Neural cell (in vitro differentiated cells): Measurements from ENCODE around the gene ATP6V0A4. TPM values are rescaled to one million over a fixed set of nuclear protein-coding genes. Genes with fewer than 3 reads are reported as not detected.

ENCODE experiments used
- H2AFZ ChIP-seq: fragments of 200-600, 300-800 bp; sonication (generic), shearing (Covaris generic); 2 replicates; pipeline ENCODE4 v1.6.0; 2014; ENCODE audit warnings: low read depth, mild to moderate bottlenecking, antibody characterized with exemption, low read length, moderate library complexity
- H3F3A ChIP-seq: fragments of 200-600 bp; shearing (Covaris generic); 2 replicates; pipeline ENCODE4 v1.6.1; 2016; ENCODE audit warnings: mild to moderate bottlenecking, moderate library complexity, mixed read lengths, antibody characterized with exemption, low read length; ENCODE audit not compliant: insufficient read depth, poor library complexity, severe bottlenecking
- H3K27ac ChIP-seq: fragments of 200-600, 300-800 bp; sonication (generic), shearing (Covaris generic); 2 replicates; pipeline ENCODE4 v1.5.1; 2014; ENCODE audit warnings: mild to moderate bottlenecking, low read length, moderate library complexity
- H3K27me3 ChIP-seq: fragments of 300-800, 200-600 bp; sonication (generic), shearing (Covaris generic); 2 replicates; pipeline ENCODE4 v1.6.0; 2014; ENCODE audit warnings: mild to moderate bottlenecking, low read depth, low read length, moderate library complexity; ENCODE audit not compliant: insufficient read depth
- H3K36me3 ChIP-seq: fragments of 300-800, 200-600 bp; sonication (generic), shearing (Covaris generic); 2 replicates; pipeline ENCODE4 v1.5.1; 2014; ENCODE audit warnings: mild to moderate bottlenecking, antibody characterized with exemption, low read length, moderate library complexity; ENCODE audit not compliant: insufficient read depth
- H3K4me2 ChIP-seq: fragments of 300-800, 200-600 bp; sonication (generic), shearing (Covaris generic); 2 replicates; pipeline ENCODE4 v1.6.0; 2014; ENCODE audit warnings: mild to moderate bottlenecking, low read length
- H3K4me3 ChIP-seq: fragments of 300-800, 200-600 bp; sonication (generic), shearing (Covaris generic); 2 replicates; pipeline ENCODE4 v1.5.1; 2014; ENCODE audit warnings: mild to moderate bottlenecking, low read length, moderate library complexity
- H3K79me2 ChIP-seq: fragments of 200-600 bp; shearing (Covaris generic); replicated peaks from 2 replicates; pipeline ENCODE4 v1.6.0; 2014; ENCODE audit warnings: mild to moderate bottlenecking, low read length, moderate library complexity; ENCODE audit not compliant: insufficient read depth
- H3K9ac ChIP-seq: fragments of 300-800, 200-600 bp; sonication (generic), shearing (Covaris generic); 2 replicates; pipeline ENCODE4 v1.6.1; 2016; ENCODE audit warnings: mild to moderate bottlenecking, low read length, mixed read lengths
- H3K9me2 ChIP-seq: fragments of 200-600 bp; shearing (Covaris generic); 2 replicates; pipeline ENCODE4 v1.6.1; 2016; ENCODE audit warnings: mild to moderate bottlenecking, low read length, mixed read lengths; ENCODE audit not compliant: insufficient read depth
- H3K9me3 ChIP-seq: fragments of 200-600, 300-800 bp; sonication (generic), shearing (Covaris generic); 2 replicates; pipeline ENCODE4 v1.6.1; 2016; ENCODE audit warnings: mild to moderate bottlenecking, mixed run types, low read length, moderate library complexity, mixed read lengths
- H4K20me1 ChIP-seq: fragments of 200-600 bp; shearing (Covaris generic); 2 replicates; pipeline ENCODE4 v1.6.1; 2016; ENCODE audit warnings: mild to moderate bottlenecking, mixed run types; ENCODE audit not compliant: insufficient read depth
- EP300 ChIP-seq: fragments of 450-650 bp; conservative IDR thresholded peaks from 2 replicates; pipeline ENCODE4 v1.6.1; 2014; ENCODE audit warnings: antibody characterized with exemption, mild to moderate bottlenecking, moderate library complexity; ENCODE audit not compliant: poor library complexity, severe bottlenecking
- EZH2 ChIP-seq: fragments of 200-600, 300-800 bp; shearing (Covaris generic), sonication (generic); IDR thresholded peaks from 2 replicates; pipeline ENCODE4 v1.6.1; 2014; ENCODE audit warnings: antibody characterized with exemption, low read length, borderline replicate concordance, mild to moderate bottlenecking; ENCODE audit not compliant: insufficient read depth, poor library complexity, severe bottlenecking
- MXI1 ChIP-seq: fragments of 450-650 bp; conservative IDR thresholded peaks from 2 replicates; pipeline ENCODE4 v1.6.1; 2014; ENCODE audit warnings: antibody characterized with exemption, mild to moderate bottlenecking; ENCODE audit not compliant: poor library complexity, severe bottlenecking
- POLR2AphosphoS5 ChIP-seq: IDR thresholded peaks from 2 replicates; pipeline ENCODE4 v1.6.1; 2012
- RAD21 ChIP-seq: fragments of 450-650 bp; conservative IDR thresholded peaks from 2 replicates; pipeline ENCODE4 v1.6.1; 2014; ENCODE audit warnings: antibody characterized with exemption, mild to moderate bottlenecking, moderate library complexity
- SMC3 ChIP-seq: fragments of 450-650 bp; conservative IDR thresholded peaks from 2 replicates; pipeline ENCODE4 v1.6.1; 2014; ENCODE audit warnings: antibody characterized with exemption, mild to moderate bottlenecking, moderate library complexity; ENCODE audit not compliant: poor library complexity
- TAF1 ChIP-seq: IDR thresholded peaks from 2 replicates; pipeline ENCODE4 v1.6.1; 2012; ENCODE audit warnings: low read depth
- polyA plus RNA-seq: library from polyadenylated mRNA; depleted of rRNA; stranded (reverse); fragments of >200 nt; gene quantifications from 2 replicates; pipeline ENCODE4 v1.2.3, GENCODE V29; 2014
- TF ChIP-seq, protein P1 (sequence below): IDR thresholded peaks from 2 replicates; pipeline ENCODE4 v1.6.1; 2012; ENCODE audit warnings: borderline replicate concordance
- TF ChIP-seq, protein P2 (sequence below): fragments of 450-650 bp; IDR thresholded peaks from 2 replicates; pipeline ENCODE4 v1.5.1; 2014; ENCODE audit warnings: antibody characterized with exemption, mild to moderate bottlenecking, moderate library complexity; ENCODE audit not compliant: poor library complexity, severe bottlenecking

ATP6V0A4 gene
- polyA plus RNA-seq, 1 donor from 2014 or later, result 0.81 TPM

DNA sequence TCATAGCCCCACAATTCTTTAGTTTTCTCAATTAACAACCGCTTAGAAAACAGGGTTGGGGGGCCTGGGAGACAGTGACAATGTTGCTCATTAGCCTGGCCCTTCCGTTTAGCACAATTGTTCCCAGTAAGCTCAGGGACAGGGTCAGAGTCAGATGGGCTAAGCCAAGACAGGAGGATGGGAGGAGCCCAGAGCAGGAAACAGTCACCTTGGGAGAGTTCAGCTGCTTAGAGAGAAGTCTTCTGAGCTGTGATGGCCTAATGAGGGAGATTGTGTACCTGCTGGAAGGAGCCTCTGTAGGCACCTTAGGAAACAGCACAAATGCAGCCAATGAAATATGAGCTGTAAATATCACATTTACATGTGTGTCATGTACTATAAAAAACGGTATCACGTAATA is 132.7 kb downstream of the ATP6V0A4 start:
- no peak for TF ChIP-seq TAF1
- H4K20me1 ChIP-seq, result no peaks in the 10 kb centered on the region
- H3F3A ChIP-seq, result no peaks in the 10 kb centered on the region
- H3K4me2 ChIP-seq, result no peak overlapping the region
- no peak overlapping the region for H3K4me3 ChIP-seq
- H3K9me3 ChIP-seq, result no peaks in the 10 kb centered on the region
- no peaks in the 10 kb centered on the region for H3K9me2 ChIP-seq
- no peaks in the 10 kb centered on the region for H3K36me3 ChIP-seq
- no peaks in the 10 kb centered on the region for H3K79me2 ChIP-seq
- H3K27ac ChIP-seq, result no peak overlapping the region
- no peaks in the 10 kb centered on the region for H3K27me3 ChIP-seq
- H3K9ac ChIP-seq, result no peak overlapping the region
- H2AFZ ChIP-seq, result no peak overlapping the region

DNA sequence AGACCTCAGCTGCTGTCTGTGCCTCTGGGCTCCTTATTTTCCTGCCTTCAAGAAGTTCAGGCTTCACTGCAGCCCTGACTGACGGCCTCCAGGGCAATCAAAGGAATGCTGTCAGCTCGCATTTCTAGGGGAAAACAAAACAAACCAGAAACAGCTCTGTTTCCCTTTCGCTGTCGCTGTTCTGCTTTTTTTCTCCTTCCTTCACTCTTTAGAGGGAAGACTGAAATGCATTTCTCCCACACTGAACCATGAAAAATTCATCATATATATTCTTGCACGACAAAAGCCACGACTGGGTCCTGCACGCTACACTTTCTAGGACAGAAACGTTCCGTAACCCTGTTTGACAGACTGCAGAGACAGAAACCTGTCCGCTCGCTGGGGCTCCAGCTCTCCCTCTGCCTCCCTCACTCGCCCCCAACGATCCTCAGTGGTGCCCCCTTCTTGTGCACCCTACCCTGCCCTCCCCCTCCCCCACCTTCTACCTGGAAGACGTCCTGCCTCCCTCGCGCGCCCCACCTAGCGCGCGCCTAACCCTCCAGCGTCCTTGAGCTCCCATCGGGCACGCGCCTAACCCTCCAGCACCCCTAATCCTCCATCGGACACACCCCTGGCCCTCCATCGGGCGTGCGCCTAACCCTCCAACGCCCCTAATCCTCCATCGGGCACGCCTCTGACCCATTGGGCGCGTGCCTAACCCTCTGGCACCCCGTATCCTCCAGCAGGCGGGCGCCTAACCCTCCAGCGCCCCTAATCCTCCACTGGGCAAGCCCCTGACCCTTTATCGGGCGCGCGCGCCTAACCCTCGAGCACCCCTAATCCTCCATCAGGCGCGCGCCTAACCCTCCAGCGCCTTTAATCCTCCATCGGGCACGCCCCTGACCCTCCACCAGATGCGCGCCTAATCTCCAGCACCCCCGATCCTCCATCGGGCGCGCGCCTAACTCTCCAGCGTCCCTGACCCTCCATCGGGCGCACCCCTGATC is 134.0 kb downstream of the ATP6V0A4 start:
- H3K9ac ChIP-seq, result peak overlapping the region; percentile 61

DNA sequence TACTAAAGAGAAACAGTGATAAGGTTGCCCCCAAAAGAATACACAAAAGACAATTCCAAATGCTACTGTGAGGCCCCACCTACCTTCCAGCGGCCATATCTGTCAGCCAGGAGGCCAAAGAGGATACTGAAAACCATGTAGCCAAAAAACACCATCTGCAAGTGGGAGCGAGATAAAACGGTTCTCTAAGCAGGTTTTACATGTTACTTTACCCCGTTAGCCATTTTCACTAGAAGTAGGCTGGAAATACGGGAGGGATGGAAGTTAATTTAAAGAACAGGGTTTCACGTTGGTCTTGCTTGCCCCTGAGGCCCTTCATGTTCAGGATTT is 135.0 kb downstream of the ATP6V0A4 start:
- no peaks in the 10 kb centered on the region for H4K20me1 ChIP-seq
- no peak overlapping the region for H3K27ac ChIP-seq
- H3K9me2 ChIP-seq, result no peaks in the 10 kb centered on the region
- no peak overlapping the region for H2AFZ ChIP-seq
- H3F3A ChIP-seq, result no peaks in the 10 kb centered on the region
- H3K27me3 ChIP-seq, result no peaks in the 10 kb centered on the region
- H3K4me3 ChIP-seq, result peak overlapping the region; percentile 68
- H3K4me2 ChIP-seq, result no peak overlapping the region
- no peak overlapping the region for H3K9ac ChIP-seq
- H3K9me3 ChIP-seq, result no peaks in the 10 kb centered on the region
- TF ChIP-seq, protein P1, sequence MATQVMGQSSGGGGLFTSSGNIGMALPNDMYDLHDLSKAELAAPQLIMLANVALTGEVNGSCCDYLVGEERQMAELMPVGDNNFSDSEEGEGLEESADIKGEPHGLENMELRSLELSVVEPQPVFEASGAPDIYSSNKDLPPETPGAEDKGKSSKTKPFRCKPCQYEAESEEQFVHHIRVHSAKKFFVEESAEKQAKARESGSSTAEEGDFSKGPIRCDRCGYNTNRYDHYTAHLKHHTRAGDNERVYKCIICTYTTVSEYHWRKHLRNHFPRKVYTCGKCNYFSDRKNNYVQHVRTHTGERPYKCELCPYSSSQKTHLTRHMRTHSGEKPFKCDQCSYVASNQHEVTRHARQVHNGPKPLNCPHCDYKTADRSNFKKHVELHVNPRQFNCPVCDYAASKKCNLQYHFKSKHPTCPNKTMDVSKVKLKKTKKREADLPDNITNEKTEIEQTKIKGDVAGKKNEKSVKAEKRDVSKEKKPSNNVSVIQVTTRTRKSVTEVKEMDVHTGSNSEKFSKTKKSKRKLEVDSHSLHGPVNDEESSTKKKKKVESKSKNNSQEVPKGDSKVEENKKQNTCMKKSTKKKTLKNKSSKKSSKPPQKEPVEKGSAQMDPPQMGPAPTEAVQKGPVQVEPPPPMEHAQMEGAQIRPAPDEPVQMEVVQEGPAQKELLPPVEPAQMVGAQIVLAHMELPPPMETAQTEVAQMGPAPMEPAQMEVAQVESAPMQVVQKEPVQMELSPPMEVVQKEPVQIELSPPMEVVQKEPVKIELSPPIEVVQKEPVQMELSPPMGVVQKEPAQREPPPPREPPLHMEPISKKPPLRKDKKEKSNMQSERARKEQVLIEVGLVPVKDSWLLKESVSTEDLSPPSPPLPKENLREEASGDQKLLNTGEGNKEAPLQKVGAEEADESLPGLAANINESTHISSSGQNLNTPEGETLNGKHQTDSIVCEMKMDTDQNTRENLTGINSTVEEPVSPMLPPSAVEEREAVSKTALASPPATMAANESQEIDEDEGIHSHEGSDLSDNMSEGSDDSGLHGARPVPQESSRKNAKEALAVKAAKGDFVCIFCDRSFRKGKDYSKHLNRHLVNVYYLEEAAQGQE, result no peak
- no peak for TF ChIP-seq TAF1
- TF ChIP-seq EZH2, result no peak
- TF ChIP-seq, protein P2, sequence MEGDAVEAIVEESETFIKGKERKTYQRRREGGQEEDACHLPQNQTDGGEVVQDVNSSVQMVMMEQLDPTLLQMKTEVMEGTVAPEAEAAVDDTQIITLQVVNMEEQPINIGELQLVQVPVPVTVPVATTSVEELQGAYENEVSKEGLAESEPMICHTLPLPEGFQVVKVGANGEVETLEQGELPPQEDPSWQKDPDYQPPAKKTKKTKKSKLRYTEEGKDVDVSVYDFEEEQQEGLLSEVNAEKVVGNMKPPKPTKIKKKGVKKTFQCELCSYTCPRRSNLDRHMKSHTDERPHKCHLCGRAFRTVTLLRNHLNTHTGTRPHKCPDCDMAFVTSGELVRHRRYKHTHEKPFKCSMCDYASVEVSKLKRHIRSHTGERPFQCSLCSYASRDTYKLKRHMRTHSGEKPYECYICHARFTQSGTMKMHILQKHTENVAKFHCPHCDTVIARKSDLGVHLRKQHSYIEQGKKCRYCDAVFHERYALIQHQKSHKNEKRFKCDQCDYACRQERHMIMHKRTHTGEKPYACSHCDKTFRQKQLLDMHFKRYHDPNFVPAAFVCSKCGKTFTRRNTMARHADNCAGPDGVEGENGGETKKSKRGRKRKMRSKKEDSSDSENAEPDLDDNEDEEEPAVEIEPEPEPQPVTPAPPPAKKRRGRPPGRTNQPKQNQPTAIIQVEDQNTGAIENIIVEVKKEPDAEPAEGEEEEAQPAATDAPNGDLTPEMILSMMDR, result no peak
- no peak for TF ChIP-seq RAD21
- no peak for TF ChIP-seq EP300
- TF ChIP-seq SMC3, result no peak
- no peak for TF ChIP-seq POLR2AphosphoS5
- no peak for TF ChIP-seq MXI1
- H3K79me2 ChIP-seq, result no peaks in the 10 kb centered on the region
- no peaks in the 10 kb centered on the region for H3K36me3 ChIP-seq

More for the DNA sequence above, 134.0 kb downstream of the ATP6V0A4 start:
- Histone ChIP-seq H3K79me2 (no peaks in the 10 kb centered on the region), H3K27me3 (no peaks in the 10 kb centered on the region), H3K4me3 (peak overlapping the region; percentile 68), H3K4me2 (peak overlapping the region; percentile 36), H3K9me2 (no peaks in the 10 kb centered on the region), H3F3A (no peaks in the 10 kb centered on the region), H3K36me3 (no peaks in the 10 kb centered on the region), H2AFZ (peak overlapping the region; percentile 51), H4K20me1 (no peaks in the 10 kb centered on the region), H3K27ac (no peak overlapping the region), H3K9me3 (no peaks in the 10 kb centered on the region)
- TF ChIP-seq SMC3, result no peak
- peak; percentile 63 for TF ChIP-seq EP300
- TF ChIP-seq POLR2AphosphoS5, result peak; percentile 48
- no peak for TF ChIP-seq MXI1
- TF ChIP-seq EZH2, result no peak
- no peak for TF ChIP-seq TAF1
